Choroid plexus epithelial cell (primary cell): ENCODE measurements around the gene ZCCHC14.
A peak's percentile ranks its signal among the peaks of the same experiment; 100 is the strongest.

Experiments
- DNase-seq: peaks from one replicate; pipeline ENCODE4 v3.0.0-alpha.2; 2010; ENCODE audit warnings: low read depth
- H3K4me3 ChIP-seq: 2 replicates; pipeline ENCODE4 v1.5.1; 2011; ENCODE audit warnings: low read depth, mild to moderate bottlenecking, control low read depth, low read length, moderate library complexity
- CTCF ChIP-seq: conservative IDR thresholded peaks from 2 replicates; pipeline ENCODE4 v1.5.1; 2011; ENCODE audit warnings: low read depth, mild to moderate bottlenecking, control low read depth, inconsistent platforms, low read length, moderate library complexity

ZCCHC14 gene

DNA sequence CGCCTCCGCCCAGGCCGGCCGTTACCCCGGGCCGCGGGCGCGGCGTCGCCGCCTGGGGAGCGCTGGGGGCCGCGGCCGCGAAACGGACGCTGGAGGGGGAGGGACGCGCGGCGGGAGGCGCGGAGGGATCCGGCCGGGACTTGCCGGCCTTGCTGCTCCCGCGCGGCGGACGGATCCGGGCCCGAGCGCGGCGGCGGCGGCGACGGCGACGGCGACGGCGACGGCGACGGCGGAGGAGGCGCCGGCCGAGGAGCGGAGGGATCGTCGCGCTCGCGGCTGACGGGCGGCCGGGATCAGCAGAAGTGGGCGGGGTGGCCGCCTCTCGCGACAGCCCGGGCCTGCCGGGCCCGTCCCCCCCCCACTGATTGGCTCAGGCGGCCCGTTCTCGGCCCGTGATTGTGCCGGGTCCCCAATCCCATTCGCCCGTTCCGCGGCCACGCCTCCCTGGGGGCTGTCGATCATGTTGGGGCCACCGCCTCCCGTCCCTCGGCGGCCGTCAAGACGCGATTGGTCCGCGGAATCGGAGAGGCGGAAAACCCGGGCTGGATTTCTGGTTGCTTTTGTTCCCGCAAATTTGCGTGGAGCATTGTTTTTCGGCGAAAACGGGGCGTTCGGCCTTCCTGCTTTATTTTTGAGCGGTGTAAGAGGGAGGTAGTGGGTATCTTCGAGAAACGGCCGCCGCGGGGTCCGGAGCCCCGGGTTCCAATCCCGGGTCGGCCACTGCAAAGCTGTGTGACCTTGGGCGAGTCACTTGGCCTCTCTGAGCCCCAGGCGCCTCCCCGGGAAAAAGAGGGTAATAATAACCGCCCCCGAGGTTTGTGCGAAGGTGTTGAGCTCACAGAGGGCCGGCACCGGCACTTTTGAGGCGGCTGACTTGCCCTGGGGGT is at the start of gene ZCCHC14:
ZCCHC14 (minus strand) TSS at position 304 of the 887 bp plus-strand sequence. CDS start 786 bp downstream, outside the sequence.
- no peak for TF ChIP-seq CTCF
- DNase-seq, result peak; percentile 99

DNA sequence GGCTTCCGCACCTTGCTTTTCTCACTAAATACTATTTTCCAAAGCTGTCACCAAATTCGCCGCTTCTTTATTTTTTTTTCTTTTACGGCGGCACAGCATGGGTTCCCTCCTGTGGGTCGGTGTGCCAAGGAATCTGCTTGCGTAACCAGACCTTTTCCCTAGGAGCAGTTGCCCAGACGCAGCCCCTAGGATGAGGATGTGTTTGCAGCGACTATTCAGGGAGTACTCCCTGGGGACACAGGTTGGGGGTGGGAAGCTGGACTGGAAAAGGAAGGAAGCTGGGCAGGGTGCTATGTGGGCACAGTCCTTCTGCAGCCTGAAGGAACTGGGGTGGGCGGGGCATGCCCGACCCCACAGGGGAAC is 49.0 kb upstream of the ZCCHC14 start:
- no peak for TF ChIP-seq CTCF
- H3K4me3 ChIP-seq, result peak overlapping the region; percentile 42
- peak; percentile 18 for DNase-seq

More for the DNA sequence above, at the start of gene ZCCHC14:
- peak within 1 kb of the TSS; percentile 55 for H3K4me3 ChIP-seq

DNA sequence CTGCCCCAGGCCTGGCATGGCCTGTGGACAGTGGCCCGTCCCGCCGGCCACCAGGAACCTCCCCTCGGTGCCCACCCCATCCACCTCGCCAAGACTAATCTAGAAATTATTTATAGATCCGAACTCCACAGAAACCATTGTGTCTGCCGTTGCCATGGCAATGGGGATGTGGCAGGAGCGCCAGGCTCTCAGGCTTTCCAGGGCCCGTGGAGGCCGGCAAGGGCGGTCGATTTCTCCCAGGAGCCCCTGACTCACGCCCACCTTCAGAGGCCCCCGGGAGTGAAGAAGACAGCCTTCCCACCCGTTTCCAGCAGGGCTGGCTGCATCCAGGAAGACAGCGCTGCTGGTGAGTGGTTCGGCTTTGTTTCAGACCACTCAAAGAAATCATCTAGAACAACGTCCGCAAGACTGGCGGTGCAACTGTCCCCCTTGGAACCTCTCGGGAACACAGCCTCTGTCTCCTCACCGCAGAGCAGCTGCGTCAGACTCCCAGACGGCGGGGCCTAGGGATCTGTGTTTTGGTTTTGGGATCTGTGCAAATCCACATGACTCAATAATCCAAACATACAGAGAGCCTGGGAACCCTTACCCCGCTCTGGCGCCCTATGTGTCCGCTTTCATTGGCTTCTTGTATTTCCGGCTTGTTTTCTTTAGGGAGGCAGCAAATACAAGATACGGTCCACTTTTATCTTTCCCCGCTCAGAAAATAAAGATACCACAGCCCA is 48.5 kb upstream of the ZCCHC14 start:
- peak overlapping the region; percentile 42 for H3K4me3 ChIP-seq
- peak; percentile 75 for DNase-seq

DNA sequence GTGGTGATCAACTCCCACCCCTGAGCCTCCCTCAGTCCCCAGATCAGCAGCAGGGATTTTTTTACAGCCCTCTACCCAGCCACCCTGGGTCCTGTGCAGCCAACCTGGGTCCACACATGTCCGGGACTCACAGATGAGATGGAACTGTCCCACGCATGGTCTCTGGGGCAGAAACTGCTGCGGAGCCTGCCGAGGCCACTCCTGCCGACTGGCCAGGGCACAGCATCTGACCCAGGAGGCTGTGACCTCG is 48.0 kb upstream of the ZCCHC14 start:
- no peak for DNase-seq
- no peak overlapping the region for H3K4me3 ChIP-seq
- no peak for TF ChIP-seq CTCF

More for the DNA sequence above, 48.5 kb upstream of the ZCCHC14 start:
- no peak for TF ChIP-seq CTCF

- DNase-seq, result peak; percentile 34
- H3K4me3 ChIP-seq, result no peak overlapping the region
- TF ChIP-seq CTCF, result no peak
Measured at GRCh38 chr16:87540072-87540896, 47.5 kb upstream of the ZCCHC14 start.

GRCh38 chr16:87539113-87539512 is 46.3 kb upstream of the ZCCHC14 start:
- H3K4me3 ChIP-seq, result no peak overlapping the region
- DNase-seq, result no peak
- no peak for TF ChIP-seq CTCF
